Dedifferentiated amniotic fluid mesenchymal stem cell (primary cell): Measurements from ENCODE around the gene SLC22A14.
"Not testable (repeated sequence)": the region's sequence is repeated elsewhere in the genome, so short reads cannot be mapped to it uniquely, and the experiment has no call there.

Experiments
- DNase-seq: peaks from one replicate; pipeline ENCODE4 v3.0.0-alpha.2; 2016; ENCODE audit errors: extremely low spot score

SLC22A14 gene

GRCh38 chr3:38270606-38271005 is 11.5 kb upstream of the SLC22A14 start:
- DNase-seq: no peak

GRCh38 chr3:38271553-38271952 is 10.5 kb upstream of the SLC22A14 start:
- DNase-seq: no peak

GRCh38 chr3:38274864-38275649 is 7.0 kb upstream of the SLC22A14 start:
- no peak for DNase-seq

- no peak for DNase-seq
Measured at GRCh38 chr3:38275658-38276057, 6.4 kb upstream of the SLC22A14 start.

GRCh38 chr3:38276081-38276916 is 5.8 kb upstream of the SLC22A14 start:
- no peak for DNase-seq

GRCh38 chr3:38276917-38277630 is 5.0 kb upstream of the SLC22A14 start:
- no peak for DNase-seq

GRCh38 chr3:38278841-38279240 is 3.3 kb upstream of the SLC22A14 start:
- no peak for DNase-seq

GRCh38 chr3:38283810-38284755 is 2.0 kb downstream of the SLC22A14 start:
- peak; percentile 80 for DNase-seq

GRCh38 chr3:38284756-38285150 is 2.7 kb downstream of the SLC22A14 start:
- no peak for DNase-seq

- not testable (repeated sequence) for DNase-seq
Measured at GRCh38 chr3:38289286-38290217, 7.5 kb downstream of the SLC22A14 start.

GRCh38 chr3:38297053-38297452 is 15.0 kb downstream of the SLC22A14 start:
- DNase-seq: not testable (repeated sequence)

GRCh38 chr3:38297537-38297936 is 15.4 kb downstream of the SLC22A14 start:
- DNase-seq: no peak

- no peak for DNase-seq
Measured at GRCh38 chr3:38297947-38298711, 16.0 kb downstream of the SLC22A14 start.

- no peak for DNase-seq
Measured at GRCh38 chr3:38306941-38307340, 24.8 kb downstream of the SLC22A14 start.

- no peak for DNase-seq
Measured at GRCh38 chr3:38307599-38307998, 25.5 kb downstream of the SLC22A14 start.

- no peak for DNase-seq
Measured at GRCh38 chr3:38308456-38308855, 26.4 kb downstream of the SLC22A14 start.

GRCh38 chr3:38311476-38311875 is 29.4 kb downstream of the SLC22A14 start:
- DNase-seq: no peak

- no peak for DNase-seq
Measured at GRCh38 chr3:38311941-38312340, 29.8 kb downstream of the SLC22A14 start.

GRCh38 chr3:38312356-38312755 is 30.3 kb downstream of the SLC22A14 start:
- no peak for DNase-seq
